GM12875 (cell line): ENCODE data around the gene NRCAM.

ENCODE experiments used
- H3K4me3 ChIP-seq: one replicate; pipeline ENCODE4 v1.5.1; 2011; ENCODE audit warnings: low read depth, low read length, control low read depth
- TF ChIP-seq, protein P1 (sequence below): IDR thresholded peaks from 2 replicates; pipeline ENCODE4 v1.5.1; 2011; ENCODE audit warnings: low read depth, mild to moderate bottlenecking, control low read depth, inconsistent platforms, low read length, moderate library complexity, borderline replicate concordance; ENCODE audit not compliant: insufficient read depth

Gene NRCAM

GRCh38 chr7:108200326-108200725 is 255.9 kb downstream of the NRCAM start:
- TF ChIP-seq, protein P1, sequence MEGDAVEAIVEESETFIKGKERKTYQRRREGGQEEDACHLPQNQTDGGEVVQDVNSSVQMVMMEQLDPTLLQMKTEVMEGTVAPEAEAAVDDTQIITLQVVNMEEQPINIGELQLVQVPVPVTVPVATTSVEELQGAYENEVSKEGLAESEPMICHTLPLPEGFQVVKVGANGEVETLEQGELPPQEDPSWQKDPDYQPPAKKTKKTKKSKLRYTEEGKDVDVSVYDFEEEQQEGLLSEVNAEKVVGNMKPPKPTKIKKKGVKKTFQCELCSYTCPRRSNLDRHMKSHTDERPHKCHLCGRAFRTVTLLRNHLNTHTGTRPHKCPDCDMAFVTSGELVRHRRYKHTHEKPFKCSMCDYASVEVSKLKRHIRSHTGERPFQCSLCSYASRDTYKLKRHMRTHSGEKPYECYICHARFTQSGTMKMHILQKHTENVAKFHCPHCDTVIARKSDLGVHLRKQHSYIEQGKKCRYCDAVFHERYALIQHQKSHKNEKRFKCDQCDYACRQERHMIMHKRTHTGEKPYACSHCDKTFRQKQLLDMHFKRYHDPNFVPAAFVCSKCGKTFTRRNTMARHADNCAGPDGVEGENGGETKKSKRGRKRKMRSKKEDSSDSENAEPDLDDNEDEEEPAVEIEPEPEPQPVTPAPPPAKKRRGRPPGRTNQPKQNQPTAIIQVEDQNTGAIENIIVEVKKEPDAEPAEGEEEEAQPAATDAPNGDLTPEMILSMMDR = no peak
- no peak overlapping the region for H3K4me3 ChIP-seq

DNA sequence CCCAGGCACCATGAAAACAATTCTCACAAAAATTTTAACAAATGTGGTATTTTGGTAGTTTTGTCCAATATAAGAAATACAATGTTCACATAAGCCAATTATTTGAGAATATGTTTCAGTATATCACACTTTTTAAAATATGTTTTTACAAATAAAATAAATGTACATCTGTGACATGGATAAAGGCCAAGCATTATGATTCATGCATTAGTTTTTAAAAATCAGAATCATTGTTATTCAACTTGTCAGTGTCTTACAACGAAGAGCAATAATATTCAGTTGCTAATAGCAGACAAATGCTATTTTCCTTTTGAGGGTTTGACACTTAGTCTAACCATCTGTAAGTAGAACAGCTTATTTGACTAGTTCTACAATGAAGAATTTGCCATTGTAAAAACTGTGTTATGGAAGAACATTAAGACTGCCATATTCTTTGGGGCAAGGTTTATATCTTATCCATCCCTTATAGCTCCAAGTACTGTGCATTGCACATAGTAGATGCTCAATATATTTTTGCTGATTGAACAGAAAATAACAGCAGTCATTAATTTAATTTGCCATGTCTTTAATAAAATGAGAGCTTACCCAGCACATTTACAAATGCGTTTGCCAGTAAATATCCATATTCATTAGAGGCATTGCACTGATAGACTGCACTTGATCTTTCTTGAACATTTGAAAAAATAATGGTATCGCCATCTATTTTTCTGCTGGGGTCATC is 258.7 kb downstream of the NRCAM start:
- TF ChIP-seq, protein P1 = no peak
- no peak overlapping the region for H3K4me3 ChIP-seq

DNA sequence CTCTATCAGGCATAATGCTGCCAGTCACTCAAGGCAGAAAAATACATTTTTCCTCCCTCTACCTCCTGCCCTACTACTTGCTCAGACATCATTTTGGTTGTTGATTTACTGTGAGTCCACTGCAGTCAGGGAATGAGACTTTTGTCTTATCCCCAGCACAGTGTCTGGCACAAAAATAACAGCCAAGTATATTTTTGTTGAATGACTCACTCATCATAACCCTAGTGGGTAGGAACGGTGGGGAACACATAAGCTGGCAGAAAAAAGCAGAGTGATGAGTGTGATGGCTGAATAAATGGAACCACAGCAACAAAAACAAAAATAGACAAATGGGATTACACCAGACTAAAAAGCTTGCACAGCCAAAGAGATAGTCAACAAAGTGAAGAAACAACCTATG is 260.2 kb downstream of the NRCAM start:
- TF ChIP-seq, protein P1 = no peak
- H3K4me3 ChIP-seq = no peak overlapping the region

DNA sequence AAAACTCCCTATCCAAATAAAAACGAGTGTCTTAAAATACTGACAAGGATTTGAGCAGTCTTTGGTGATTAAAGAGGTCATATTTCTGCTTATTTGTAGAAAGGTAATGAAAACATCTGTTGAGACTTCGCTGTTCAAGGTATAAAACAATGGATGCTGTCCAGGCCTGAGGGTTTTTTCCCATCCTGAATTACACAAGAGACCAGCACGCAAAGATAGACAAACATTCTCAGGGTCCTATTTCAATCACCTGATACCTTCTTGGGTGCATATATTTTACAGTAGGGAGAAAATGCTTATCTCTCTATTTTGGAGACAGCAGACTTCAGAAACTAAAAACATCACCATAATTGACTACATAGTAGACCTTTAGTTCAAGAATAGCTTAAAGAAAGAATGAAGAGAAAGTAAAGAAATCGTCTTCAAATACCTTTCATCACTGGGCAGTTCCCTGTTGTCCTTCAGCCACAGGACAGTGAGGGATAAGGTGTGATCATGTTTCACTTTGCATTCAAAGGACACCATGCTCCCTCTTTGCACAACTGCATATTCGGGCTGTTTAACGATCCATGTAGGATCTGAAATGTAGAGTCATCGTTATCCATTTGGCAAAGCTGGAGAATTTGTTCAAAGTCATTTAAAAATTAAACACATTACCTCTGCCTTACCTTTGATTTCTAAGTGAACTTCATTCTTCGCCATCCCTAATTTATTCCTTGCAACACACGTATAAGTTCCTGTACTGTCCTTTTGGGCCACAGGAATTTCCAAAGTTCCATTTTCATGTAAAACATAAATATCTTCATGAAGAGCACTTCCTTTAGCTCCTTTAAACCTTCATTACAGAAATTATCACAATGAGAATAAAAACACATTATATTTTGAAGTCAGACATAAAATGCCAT is 262.4 kb downstream of the NRCAM start:
- TF ChIP-seq, protein P1 = no peak
- no peak overlapping the region for H3K4me3 ChIP-seq

- H3K4me3 ChIP-seq = no peak overlapping the region
- TF ChIP-seq, protein P1 = no peak
These were observed 265.3 kb downstream of the NRCAM start for GRCh38 chr7:108190891-108191290.

GRCh38 chr7:108189733-108190388 is 266.4 kb downstream of the NRCAM start:
- TF ChIP-seq, protein P1 = no peak
- no peak overlapping the region for H3K4me3 ChIP-seq

DNA sequence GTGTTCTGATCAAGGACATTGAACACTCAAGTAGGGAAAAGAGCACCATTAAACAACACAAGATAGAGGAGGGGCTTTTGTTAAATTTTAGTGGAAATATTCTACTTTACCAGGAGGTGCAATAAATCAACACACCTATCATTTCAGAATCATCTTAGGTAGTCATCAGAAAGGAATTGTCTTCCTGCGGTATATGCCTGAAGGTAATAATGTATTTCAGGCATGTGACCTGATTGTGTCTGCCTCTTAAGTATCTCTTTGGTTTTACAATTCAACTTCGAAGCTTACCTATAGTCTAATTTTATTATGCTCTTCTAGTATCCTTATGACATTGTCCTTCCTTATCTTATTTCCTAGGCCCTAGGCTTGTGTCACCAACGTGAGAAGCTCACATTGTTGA is 267.5 kb downstream of the NRCAM start:
- no peak overlapping the region for H3K4me3 ChIP-seq
- TF ChIP-seq, protein P1 = no peak
